H1 (cell line): ENCODE measurements around the gene MPHOSPH9. TPM values are rescaled to one million over a fixed set of nuclear protein-coding genes. Genes with fewer than 3 reads are reported as not detected.

Experiments
- ASH2L ChIP-seq: fragments of 200-600, 300-600 bp; sonication (generic); IDR thresholded peaks from one replicate; pipeline ENCODE4 v1.7.1; 2017; ENCODE audit warnings: low read length
- CTBP2 ChIP-seq: IDR thresholded peaks from 2 replicates; pipeline ENCODE4 v1.7.0; 2011; ENCODE audit warnings: borderline replicate concordance, mild to moderate bottlenecking, moderate library complexity, mixed read lengths, low read length; ENCODE audit not compliant: insufficient read depth, insufficient read length
- GABPA ChIP-seq: IDR thresholded peaks from 2 replicates; pipeline ENCODE4 v1.6.1; 2011; ENCODE audit warnings: mild to moderate bottlenecking, low read length, moderate library complexity, borderline replicate concordance; ENCODE audit not compliant: insufficient read depth
- HDAC2 ChIP-seq, 2 experiments: fragments of 300-600 bp in 1 of 2; sonication (generic) in 1 of 2; IDR thresholded peaks; 2 replicates each; pipeline ENCODE4 v1.6.1; 2011 to 2012; ENCODE audit warnings: low read depth in 2 of 2, low read length in 2 of 2, mild to moderate bottlenecking in 2 of 2, moderate library complexity in 2 of 2, borderline replicate concordance in 1 of 2, inconsistent platforms in 1 of 2
- KDM1A ChIP-seq: fragments of 200-600, 300-600 bp; sonication (generic); IDR thresholded peaks from 2 replicates; pipeline ENCODE4 v1.7.1; 2016; ENCODE audit warnings: mild to moderate bottlenecking, low read length, borderline replicate concordance
- POU5F1 ChIP-seq: IDR thresholded peaks from 2 replicates; pipeline ENCODE4 v1.6.1; 2011; ENCODE audit warnings: low read depth, mild to moderate bottlenecking, low read length, moderate library complexity
- RNF2 ChIP-seq: fragments of 200-900, 300-1000 bp; sonication (generic); IDR thresholded peaks from 2 replicates; pipeline ENCODE4 v1.7.1; 2016; ENCODE audit warnings: borderline replicate concordance, low read depth, mild to moderate bottlenecking, antibody characterized with exemption, low read length; ENCODE audit not compliant: poor library complexity, severe bottlenecking; ENCODE audit errors: missing control alignments
- SRF ChIP-seq: IDR thresholded peaks from 2 replicates; pipeline ENCODE4 v1.6.1; 2011; ENCODE audit warnings: mild to moderate bottlenecking, low read depth, low read length, moderate library complexity
- TEAD4 ChIP-seq: IDR thresholded peaks from 2 replicates; pipeline ENCODE4 v1.6.1; 2012; ENCODE audit warnings: low read depth, low read length, inconsistent platforms, mixed read lengths
- polyA plus RNA-seq, 7 experiments: library from polyadenylated mRNA; depleted of rRNA in 3 of 7; stranded (reverse) in 5 of 7; unstranded in 2 of 7; fragments of >200 nt in 5 of 7; fragments of 200-250 nt in 2 of 7; gene quantifications; 1 replicate in 5 of 7; 2 replicates in 1 of 7; 4 replicates in 1 of 7; pipeline versions ENCODE4 v1.2.1 to v1.2.3, GENCODE V29; 2011 to 2013; ENCODE audit warnings: missing spikeins in 2 of 7, mixed read lengths in 2 of 7
- total RNA-seq: library from RNA; stranded (reverse); fragmentation: NEBNext Ultra II Directional; extraction: Animal tissue kit (Norgen Biotek cat#: 25700); gene quantifications from 2 replicates; pipeline ENCODE4 v1.2.1, GENCODE V29; 2021

Gene MPHOSPH9
- total and polyA plus RNA-seq, 2 of the 8 experiments (the other 6 are each of a cell fraction or from before 2014, with no cell fraction given): 8.8 to 48.8 TPM

DNA sequence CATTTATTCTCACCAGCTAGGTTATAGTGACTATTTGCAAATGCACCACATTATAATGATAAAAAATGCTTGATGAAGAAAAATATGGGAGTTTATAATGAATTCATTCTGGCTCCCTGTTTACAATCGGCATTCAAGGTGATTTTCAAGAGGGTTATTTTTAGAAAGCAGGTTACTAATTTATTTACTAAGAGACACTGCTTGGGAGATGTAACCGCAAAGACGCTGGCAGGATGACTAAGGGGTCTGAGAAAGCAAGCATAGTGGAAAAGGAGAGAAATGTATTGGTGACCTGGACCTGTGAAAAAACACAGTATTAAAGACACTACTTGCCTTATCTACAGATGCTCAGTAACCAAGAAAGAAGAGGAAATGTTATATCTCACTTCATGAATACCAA, 68.7 kb downstream of the MPHOSPH9 start (continued):
- TF ChIP-seq HDAC2 (IDR thresholded peaks at IDR 0.05; ENCODE audit: borderline replicate concordance in 1 of 2, low read depth in 2 of 2, low read length in 2 of 2) (no peak), POU5F1 (no peak), KDM1A (no peak), SRF (no peak), TEAD4 (no peak), RNF2 (no peak), GABPA (no peak), CTBP2 (no peak), ASH2L (no peak)
